Fibroblast of the aortic adventitia (primary cell): ENCODE results near the gene OR4Q2. TPM values are rescaled to one million over a fixed set of nuclear protein-coding genes. Genes with fewer than 3 reads are reported as not detected.

ENCODE experiments used
- DNase-seq: peaks from one replicate; pipeline ENCODE4 v3.0.0-alpha.2; 2010; ENCODE audit warnings: low read depth
- H3K4me3 ChIP-seq: 2 replicates; pipeline ENCODE4 v1.5.1; 2011; ENCODE audit warnings: low read depth, mild to moderate bottlenecking, control low read depth, low read length, moderate library complexity
- CTCF ChIP-seq: IDR thresholded peaks from 2 replicates; pipeline ENCODE4 v1.5.1; 2011; ENCODE audit warnings: mild to moderate bottlenecking, low read length, control low read depth, inconsistent platforms; ENCODE audit not compliant: insufficient read depth
- total RNA-seq: library from RNA; depleted of rRNA; stranded (reverse); fragments of >200 nt; gene quantifications from 2 replicates; pipeline ENCODE4 v1.2.3, GENCODE V29; 2012; ENCODE audit warnings: low replicate concordance

The OR4Q2 gene
- total RNA-seq, 1 donor = not detected

- no peak for TF ChIP-seq CTCF
- no peak within 1 kb of the TSS for H3K4me3 ChIP-seq
- no peak for DNase-seq
Observed at GRCh38 chr14:20019257-20019865, 17.4 kb downstream of the OR4Q2 start, which contains the start of gene OR4K14. OR4K14 (minus strand) TSS chr14:20019307; CDS start chr14:20015193, 4,114 bp downstream.

- no peak for TF ChIP-seq CTCF
- no peak for DNase-seq
- no peak overlapping the region for H3K4me3 ChIP-seq
Observed at GRCh38 chr14:20031058-20031457, 29.1 kb downstream of the OR4Q2 start.

GRCh38 chr14:20035449-20035848, 33.5 kb downstream of the OR4Q2 start:
- TF ChIP-seq CTCF = no peak
- no peak for DNase-seq
- H3K4me3 ChIP-seq = no peak overlapping the region

GRCh38 chr14:20035938-20036337, 34.0 kb downstream of the OR4Q2 start, which contains the start of gene OR4K13:
OR4K13 (minus strand) TSS chr14:20036038; CDS start chr14:20034758, 1,280 bp downstream.
- H3K4me3 ChIP-seq = no peak within 1 kb of the TSS
- no peak for TF ChIP-seq CTCF
- no peak for DNase-seq

GRCh38 chr14:20044243-20044642, 42.3 kb downstream of the OR4Q2 start:
- no peak overlapping the region for H3K4me3 ChIP-seq
- no peak for TF ChIP-seq CTCF
- DNase-seq = no peak

- no peak for TF ChIP-seq CTCF
- DNase-seq = no peak
- no peak overlapping the region for H3K4me3 ChIP-seq
Observed at GRCh38 chr14:20048202-20048601, 46.2 kb downstream of the OR4Q2 start.

Other genes starting within 250 kb of the OR4Q2 start
- not detected in 2 replicates for gene OR4M1, start 228.7 kb upstream of the OR4Q2 start, total RNA-seq
- 0.33 TPM in 1 of 2 replicates, not detected in the other for gene OR4N2, start 198.4 kb upstream of the OR4Q2 start, total RNA-seq
- not detected in 2 replicates for gene OR4K2, start 127.0 kb upstream of the OR4Q2 start, total RNA-seq
- not detected in 2 replicates for gene OR4K5, start 81.6 kb upstream of the OR4Q2 start, total RNA-seq
- gene OR4K1, start 71.2 kb upstream of the OR4Q2 start, total RNA-seq = not detected in 2 replicates
- not detected in 2 replicates for gene OR4K15, start 26.6 kb upstream of the OR4Q2 start, total RNA-seq
- gene OR4K14, start 17.1 kb downstream of the OR4Q2 start, total RNA-seq = not detected in 2 replicates
- gene OR4K13, start 33.9 kb downstream of the OR4Q2 start, total RNA-seq = not detected in 2 replicates
- gene OR4L1, start 57.9 kb downstream of the OR4Q2 start, total RNA-seq = not detected in 2 replicates
- not detected in 2 replicates for gene OR4K17, start 108.6 kb downstream of the OR4Q2 start, total RNA-seq
- gene OR4N5, start 136.7 kb downstream of the OR4Q2 start, total RNA-seq = not detected in 2 replicates
- gene OR11G2, start 188.7 kb downstream of the OR4Q2 start, total RNA-seq = not detected in 2 replicates
- not detected in 2 replicates for gene OR11H6, start 221.5 kb downstream of the OR4Q2 start, total RNA-seq
- gene OR11H7, start 226.8 kb downstream of the OR4Q2 start, total RNA-seq = not detected in 2 replicates
- not detected in 2 replicates for gene OR11H4, start 237.1 kb downstream of the OR4Q2 start, total RNA-seq